OCI-LY1 (cell line): ENCODE data around the gene CSTB.

Experiments
- H2AFZ ChIP-seq: fragments of 200-600 bp; sonication (generic), shearing (Covaris generic); 2 replicates; pipeline ENCODE4 v1.6.0; 2014; ENCODE audit warnings: antibody characterized with exemption, mild to moderate bottlenecking, low read length
- H3F3A ChIP-seq: fragments of 200-600 bp; sonication (generic), shearing (Covaris generic); 2 replicates; pipeline ENCODE4 v1.6.0; 2014; ENCODE audit warnings: mild to moderate bottlenecking, antibody characterized with exemption, low read length, moderate library complexity; ENCODE audit not compliant: insufficient read depth
- H3K27ac ChIP-seq: fragments of 200-600 bp; sonication (generic); 2 replicates; pipeline ENCODE4 v1.5.1; 2014; ENCODE audit warnings: low read length, mixed run types, mild to moderate bottlenecking, low read depth; ENCODE audit not compliant: poor library complexity, severe bottlenecking
- H3K27me3 ChIP-seq: fragments of 200-600 bp; sonication (generic); 2 replicates; pipeline ENCODE4 v1.6.0; 2014; ENCODE audit warnings: antibody characterized with exemption, mild to moderate bottlenecking, low read length, moderate library complexity; ENCODE audit not compliant: insufficient read depth
- H3K36me3 ChIP-seq: fragments of 200-600 bp; sonication (generic); 2 replicates; pipeline ENCODE4 v1.6.1; 2014; ENCODE audit warnings: mild to moderate bottlenecking, antibody characterized with exemption, low read length, moderate library complexity, mixed read lengths; ENCODE audit not compliant: insufficient read depth
- H3K4me1 ChIP-seq: fragments of 200-600 bp; sonication (generic); 2 replicates; pipeline ENCODE4 v1.5.1; 2014; ENCODE audit warnings: mild to moderate bottlenecking, low read length, moderate library complexity; ENCODE audit not compliant: insufficient read depth, severe bottlenecking
- H3K4me2 ChIP-seq: fragments of 200-600 bp; sonication (generic), shearing (Covaris generic); 2 replicates; pipeline ENCODE4 v1.6.1; 2014; ENCODE audit warnings: low read length
- H3K4me3 ChIP-seq: fragments of 200-600 bp; sonication (generic); 2 replicates; pipeline ENCODE4 v1.5.1; 2014; ENCODE audit warnings: low read length, low read depth, mild to moderate bottlenecking, mixed read lengths; ENCODE audit not compliant: poor library complexity, severe bottlenecking
- H3K79me2 ChIP-seq: fragments of 200-600 bp; shearing (Covaris generic); 2 replicates; pipeline ENCODE4 v1.6.1; 2016; ENCODE audit warnings: mixed run types, low read length, mixed read lengths; ENCODE audit not compliant: insufficient read depth
- H3K9ac ChIP-seq: fragments of 200-600 bp; sonication (generic), shearing (Covaris generic); 2 replicates; pipeline ENCODE4 v1.6.1; 2014; ENCODE audit warnings: mild to moderate bottlenecking, low read length, mixed read lengths
- H3K9me2 ChIP-seq: fragments of 200-600 bp; sonication (generic), shearing (Covaris generic); 2 replicates; pipeline ENCODE4 v1.6.1; 2014; ENCODE audit warnings: low read depth, mild to moderate bottlenecking, low read length, mixed read lengths
- H3K9me3 ChIP-seq: fragments of 200-600 bp; shearing (Covaris generic); 2 replicates; pipeline ENCODE4 v1.6.1; 2014; ENCODE audit warnings: low read length, mixed read lengths
- H4K20me1 ChIP-seq: fragments of 200-600 bp; sonication (generic), shearing (Covaris generic); 2 replicates; pipeline ENCODE4 v1.6.0; 2016; ENCODE audit warnings: mild to moderate bottlenecking, low read length; ENCODE audit not compliant: insufficient read depth
- EZH2 ChIP-seq: fragments of 200-600 bp; sonication (generic), shearing (Covaris generic); IDR thresholded peaks from 2 replicates; pipeline ENCODE4 v1.8.0; 2017; ENCODE audit warnings: borderline replicate concordance, mixed run types, mild to moderate bottlenecking, antibody characterized with exemption, low read length, moderate library complexity, mixed read lengths
- TF ChIP-seq, protein P1 (sequence below): fragments of 200-600 bp; sonication (generic), shearing (Covaris generic); IDR thresholded peaks from 2 replicates; pipeline ENCODE4 v1.5.1; 2017; ENCODE audit warnings: mild to moderate bottlenecking, antibody characterized with exemption, low read length, moderate library complexity, mixed read lengths

CSTB gene

DNA sequence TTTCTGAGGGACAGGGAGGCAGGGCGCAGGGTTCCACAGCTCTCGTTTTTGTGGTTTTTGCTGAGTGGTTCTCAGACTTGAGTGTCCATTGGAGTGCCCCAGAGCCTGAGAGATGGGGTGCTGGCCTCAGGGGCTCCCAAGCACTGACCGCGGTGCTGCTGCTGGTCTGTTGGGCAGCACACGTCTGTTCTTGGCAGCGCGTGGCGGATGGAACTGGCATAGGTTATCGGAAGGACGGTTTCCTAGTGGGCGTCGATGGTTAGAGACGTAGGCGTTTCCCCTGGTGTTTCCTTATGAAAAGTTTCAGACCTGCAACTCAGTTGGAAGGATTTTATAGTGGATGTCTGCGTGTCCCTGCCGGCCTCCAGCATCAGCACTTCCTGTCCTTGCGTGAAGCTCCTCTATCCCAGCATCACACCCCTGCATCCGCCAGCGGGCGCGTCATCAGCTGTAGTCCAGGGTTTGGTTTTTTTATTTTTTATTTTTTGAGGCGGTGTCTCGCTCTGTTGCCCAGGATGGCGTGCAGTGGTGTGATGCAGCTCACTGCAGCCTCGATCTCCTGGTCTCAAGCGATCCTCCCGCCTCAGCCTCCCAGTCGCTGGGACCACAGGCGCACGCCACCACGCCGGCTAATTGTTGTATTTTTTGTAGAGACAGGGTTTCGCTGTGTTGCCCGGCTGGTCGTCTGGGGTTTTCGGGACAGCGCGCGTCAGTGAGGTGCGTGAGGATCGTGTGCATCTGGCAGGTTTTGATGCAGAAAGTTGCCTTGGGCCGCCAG is 25.1 kb upstream of the CSTB start:
- H3K4me3 ChIP-seq = no peak overlapping the region
- H3K79me2 ChIP-seq = no peaks in the 10 kb centered on the region
- H3K27ac ChIP-seq = no peak overlapping the region
- H3F3A ChIP-seq = 0 out of 2 replicates have a peak, but pooled peaks cover 3% of the 10 kb centered on the region
- H4K20me1 ChIP-seq = no peaks in the 10 kb centered on the region
- H3K36me3 ChIP-seq = peaks cover 90% of the 10 kb centered on the region
- H3K4me2 ChIP-seq = no peak overlapping the region
- no peak overlapping the region for H3K9ac ChIP-seq
- no peak for TF ChIP-seq EZH2
- TF ChIP-seq, protein P1, sequence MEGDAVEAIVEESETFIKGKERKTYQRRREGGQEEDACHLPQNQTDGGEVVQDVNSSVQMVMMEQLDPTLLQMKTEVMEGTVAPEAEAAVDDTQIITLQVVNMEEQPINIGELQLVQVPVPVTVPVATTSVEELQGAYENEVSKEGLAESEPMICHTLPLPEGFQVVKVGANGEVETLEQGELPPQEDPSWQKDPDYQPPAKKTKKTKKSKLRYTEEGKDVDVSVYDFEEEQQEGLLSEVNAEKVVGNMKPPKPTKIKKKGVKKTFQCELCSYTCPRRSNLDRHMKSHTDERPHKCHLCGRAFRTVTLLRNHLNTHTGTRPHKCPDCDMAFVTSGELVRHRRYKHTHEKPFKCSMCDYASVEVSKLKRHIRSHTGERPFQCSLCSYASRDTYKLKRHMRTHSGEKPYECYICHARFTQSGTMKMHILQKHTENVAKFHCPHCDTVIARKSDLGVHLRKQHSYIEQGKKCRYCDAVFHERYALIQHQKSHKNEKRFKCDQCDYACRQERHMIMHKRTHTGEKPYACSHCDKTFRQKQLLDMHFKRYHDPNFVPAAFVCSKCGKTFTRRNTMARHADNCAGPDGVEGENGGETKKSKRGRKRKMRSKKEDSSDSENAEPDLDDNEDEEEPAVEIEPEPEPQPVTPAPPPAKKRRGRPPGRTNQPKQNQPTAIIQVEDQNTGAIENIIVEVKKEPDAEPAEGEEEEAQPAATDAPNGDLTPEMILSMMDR = no peak
- no peak overlapping the region for H2AFZ ChIP-seq
- H3K9me2 ChIP-seq = no peaks in the 10 kb centered on the region
- H3K9me3 ChIP-seq = no peaks in the 10 kb centered on the region
- no peaks in the 10 kb centered on the region for H3K27me3 ChIP-seq
- H3K4me1 ChIP-seq = peaks cover 26% of the 10 kb centered on the region

DNA sequence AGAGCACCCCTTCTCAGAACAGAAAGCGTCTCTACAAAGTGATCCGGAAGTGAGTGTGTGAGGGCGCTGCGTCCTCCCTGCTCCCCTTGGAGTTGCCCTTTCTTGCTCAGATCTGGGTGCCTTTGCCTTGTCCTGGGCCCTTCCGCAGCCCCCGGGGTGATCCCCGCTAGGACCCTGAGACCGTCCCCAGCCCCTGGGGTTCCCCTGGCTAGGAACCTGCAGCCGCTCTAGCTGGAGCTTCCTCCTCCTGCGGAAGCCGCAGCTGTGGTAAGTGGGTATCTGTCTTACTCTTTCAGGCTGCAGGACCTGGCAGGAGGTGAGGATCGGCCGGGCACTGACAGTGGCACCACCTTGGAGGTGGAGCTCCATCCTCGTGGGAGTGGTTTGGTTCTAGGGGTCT is 24.5 kb upstream of the CSTB start:
- H4K20me1 ChIP-seq = no peaks in the 10 kb centered on the region
- no peak overlapping the region for H3K9ac ChIP-seq
- H3K9me3 ChIP-seq = no peaks in the 10 kb centered on the region
- no peak overlapping the region for H3K4me3 ChIP-seq
- no peaks in the 10 kb centered on the region for H3K27me3 ChIP-seq
- H3K4me2 ChIP-seq = no peak overlapping the region
- H3K4me1 ChIP-seq = peaks cover 19% of the 10 kb centered on the region
- H3K79me2 ChIP-seq = no peaks in the 10 kb centered on the region
- no peak overlapping the region for H3K27ac ChIP-seq
- H3K9me2 ChIP-seq = no peaks in the 10 kb centered on the region
- peaks cover 92% of the 10 kb centered on the region for H3K36me3 ChIP-seq
- 0 out of 2 replicates have a peak, but pooled peaks cover 3% of the 10 kb centered on the region for H3F3A ChIP-seq
- no peak overlapping the region for H2AFZ ChIP-seq
- TF ChIP-seq EZH2 = no peak
- TF ChIP-seq, protein P1 = no peak

DNA sequence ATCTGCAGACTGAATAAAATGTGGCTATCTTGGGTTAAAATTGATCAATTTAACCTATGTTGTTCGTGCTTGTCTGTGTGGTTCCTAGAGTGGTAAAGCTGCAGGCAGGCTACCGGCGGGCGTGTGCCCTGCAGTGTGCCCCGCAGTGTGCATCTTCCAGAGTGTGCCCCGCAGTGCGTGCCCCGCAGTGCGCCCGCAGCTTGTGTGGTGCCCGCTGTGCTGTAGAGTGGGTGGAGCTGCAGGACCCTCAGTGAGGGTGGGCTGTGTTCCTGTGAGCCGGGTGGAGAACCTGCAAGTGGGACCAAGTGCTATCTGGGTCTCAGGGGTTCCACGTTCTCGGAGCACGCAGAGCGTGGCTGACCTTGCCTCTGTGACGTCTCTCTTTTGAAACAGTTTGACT is 24.0 kb upstream of the CSTB start:
- no peak for TF ChIP-seq EZH2
- TF ChIP-seq, protein P1 = no peak
- no peaks in the 10 kb centered on the region for H3K79me2 ChIP-seq
- no peak overlapping the region for H3K4me3 ChIP-seq
- H2AFZ ChIP-seq = no peak overlapping the region
- H3K27ac ChIP-seq = no peak overlapping the region
- 0 out of 2 replicates have a peak, but pooled peaks cover 3% of the 10 kb centered on the region for H3F3A ChIP-seq
- no peak overlapping the region for H3K9ac ChIP-seq
- H3K9me3 ChIP-seq = no peaks in the 10 kb centered on the region
- H3K4me2 ChIP-seq = no peak overlapping the region
- no peaks in the 10 kb centered on the region for H3K27me3 ChIP-seq
- peaks cover 96% of the 10 kb centered on the region for H3K36me3 ChIP-seq
- no peaks in the 10 kb centered on the region for H4K20me1 ChIP-seq
- H3K9me2 ChIP-seq = no peaks in the 10 kb centered on the region
- peaks cover 15% of the 10 kb centered on the region for H3K4me1 ChIP-seq
